Activated T-helper 1 cell treated with anti-CD3 and anti-CD28 coated beads, Interleukin-12 subunit alpha, Interleukin-12 subunit beta, Interleukin-2, Interleukin-4 antibody, amounts not matched to agents 30 ng/mL and 10 ng/mL and 1 ng/mL, durations not matched to agents 14 hours and 24 hours and 36 hours (primary cell): ENCODE data around the gene FAM81A. TPM values are rescaled to one million over a fixed set of nuclear protein-coding genes. Genes with fewer than 3 reads are reported as not detected.

ENCODE experiments used
- DNase-seq: peaks from one replicate; pipeline ENCODE4 v3.0.0; 2021; ENCODE audit warnings: low spot score
- H3K27ac Mint-ChIP-seq: one replicate; pipeline ENCODE4 v1.8.0; 2021; ENCODE audit warnings: mild to moderate bottlenecking, mixed read lengths
- H3K27me3 Mint-ChIP-seq: one replicate; pipeline ENCODE4 v1.8.0; 2022; ENCODE audit warnings: mild to moderate bottlenecking, moderate library complexity, mixed read lengths; ENCODE audit not compliant: insufficient read depth
- H3K36me3 Mint-ChIP-seq: one replicate; pipeline ENCODE4 v1.8.0; 2021; ENCODE audit warnings: low read depth, mixed read lengths
- H3K4me1 Mint-ChIP-seq: one replicate; pipeline ENCODE4 v1.8.0; 2021; ENCODE audit warnings: low read depth, mixed read lengths
- H3K4me3 Mint-ChIP-seq: one replicate; pipeline ENCODE4 v1.8.0; 2021; ENCODE audit warnings: mild to moderate bottlenecking, moderate library complexity, mixed read lengths
- H3K9me3 Mint-ChIP-seq: one replicate; pipeline ENCODE4 v1.8.0; 2021; ENCODE audit warnings: mixed read lengths
- intact Hi-C: fragments of 100-400 bp; cut with micrococcal nuclease; formaldehyde crosslinking; loops from one replicate; pipeline ENCODE4 v1.15.1; 2024
- total RNA-seq: library from RNA; stranded (reverse); gene quantifications from 2 replicates; pipeline ENCODE4 v1.2.3, GENCODE V29; 2022

Gene FAM81A
- total RNA-seq, 1 donor from 2014 or later: 0.60 TPM

DNA sequence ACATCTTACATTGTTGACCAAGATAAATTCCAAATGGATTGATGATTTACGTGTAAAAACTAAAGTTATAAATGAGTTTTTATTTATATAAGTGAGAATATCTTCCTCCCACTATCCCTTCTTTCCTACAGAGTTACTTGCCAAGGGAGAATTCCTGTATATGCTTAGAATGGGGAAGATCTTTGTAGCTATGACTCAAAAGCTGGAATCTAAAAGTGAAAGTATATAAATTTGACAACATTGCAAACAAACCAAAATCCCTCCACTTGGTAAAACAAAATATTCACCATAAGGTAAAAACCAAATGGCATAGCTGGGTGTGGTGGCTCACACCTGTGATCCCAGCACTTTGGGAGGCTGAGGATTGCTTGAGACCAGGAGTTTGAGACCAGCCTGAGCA lies 120.9 kb downstream of the FAM81A start:
- no peak overlapping the region for H3K4me3 Mint-ChIP-seq
- DNase-seq: no peak
- H3K27me3 Mint-ChIP-seq: peaks cover 3% of the 10 kb centered on the region
- intact Hi-C loops: no loop called here
- no peaks in the 10 kb centered on the region for H3K9me3 Mint-ChIP-seq
- H3K36me3 Mint-ChIP-seq: no peaks in the 10 kb centered on the region
- H3K4me1 Mint-ChIP-seq: no peaks in the 10 kb centered on the region
- H3K27ac Mint-ChIP-seq: no peak overlapping the region

GRCh38 chr15:59561547-59561946 lies 123.6 kb downstream of the FAM81A start:
- H3K27me3 Mint-ChIP-seq: peaks cover 2% of the 10 kb centered on the region
- DNase-seq: no peak
- no peaks in the 10 kb centered on the region for H3K4me1 Mint-ChIP-seq
- H3K27ac Mint-ChIP-seq: no peak overlapping the region
- H3K4me3 Mint-ChIP-seq: no peak overlapping the region
- intact Hi-C loops: no loop called here
- H3K36me3 Mint-ChIP-seq: no peaks in the 10 kb centered on the region
- H3K9me3 Mint-ChIP-seq: no peaks in the 10 kb centered on the region

- intact Hi-C loops: no loop called here
- H3K27me3 Mint-ChIP-seq: peaks cover 2% of the 10 kb centered on the region
Observed at GRCh38 chr15:59562448-59563186, 124.6 kb downstream of the FAM81A start.

GRCh38 chr15:59565299-59565698 lies 127.3 kb downstream of the FAM81A start:
- H3K36me3 Mint-ChIP-seq: no peaks in the 10 kb centered on the region
- H3K27me3 Mint-ChIP-seq: peaks cover 2% of the 10 kb centered on the region
- DNase-seq: no peak
- intact Hi-C loops: no loop called here
- H3K27ac Mint-ChIP-seq: no peak overlapping the region
- no peak overlapping the region for H3K4me3 Mint-ChIP-seq
- H3K4me1 Mint-ChIP-seq: no peaks in the 10 kb centered on the region
- H3K9me3 Mint-ChIP-seq: no peaks in the 10 kb centered on the region

More at GRCh38 chr15:59562448-59563186, 124.6 kb downstream of the FAM81A start:
- Mint-ChIP-seq H3K36me3 (no peaks in the 10 kb centered on the region), H3K4me3 (no peak overlapping the region), H3K9me3 (no peaks in the 10 kb centered on the region), H3K4me1 (no peaks in the 10 kb centered on the region), H3K27ac (no peak overlapping the region)
- DNase-seq: no peak

- no peak overlapping the region for H3K4me3 Mint-ChIP-seq
- DNase-seq: no peak
- intact Hi-C loops: no loop called here
- H3K27ac Mint-ChIP-seq: no peak overlapping the region
- H3K4me1 Mint-ChIP-seq: no peaks in the 10 kb centered on the region
- peaks cover 6% of the 10 kb centered on the region for H3K27me3 Mint-ChIP-seq
- H3K9me3 Mint-ChIP-seq: no peaks in the 10 kb centered on the region
- no peaks in the 10 kb centered on the region for H3K36me3 Mint-ChIP-seq
Observed at GRCh38 chr15:59567324-59567723, 129.3 kb downstream of the FAM81A start.

DNA sequence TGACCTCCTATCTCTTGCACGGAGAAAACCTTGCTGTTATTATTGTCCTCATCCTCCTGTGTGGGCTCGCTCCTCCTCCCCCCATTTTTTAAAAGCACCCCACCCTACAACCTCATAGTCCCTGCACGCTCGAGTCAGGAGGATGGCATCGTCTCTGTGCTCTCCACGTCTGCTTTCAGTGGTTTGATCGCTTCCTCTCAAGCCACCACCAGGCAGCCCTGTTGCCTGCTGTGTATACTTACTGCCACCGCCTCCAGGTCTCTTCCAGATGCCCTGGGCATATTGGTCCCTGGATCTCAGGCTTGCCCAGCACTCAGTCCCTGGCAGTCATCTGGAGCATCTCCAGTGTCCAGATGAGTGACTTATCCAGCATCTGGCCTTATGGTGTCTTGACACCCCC lies 131.5 kb downstream of the FAM81A start:
- no peak overlapping the region for H3K27ac Mint-ChIP-seq
- DNase-seq: no peak
- H3K4me3 Mint-ChIP-seq: no peak overlapping the region
- H3K4me1 Mint-ChIP-seq: no peaks in the 10 kb centered on the region
- H3K9me3 Mint-ChIP-seq: no peaks in the 10 kb centered on the region
- peaks cover 6% of the 10 kb centered on the region for H3K27me3 Mint-ChIP-seq
- intact Hi-C loops: no loop called here
- H3K36me3 Mint-ChIP-seq: no peaks in the 10 kb centered on the region

GRCh38 chr15:59570315-59570714 lies 132.3 kb downstream of the FAM81A start:
- Mint-ChIP-seq H3K9me3 (no peaks in the 10 kb centered on the region), H3K4me3 (no peak overlapping the region), H3K27me3 (peaks cover 8% of the 10 kb centered on the region), H3K27ac (no peak overlapping the region), H3K36me3 (no peaks in the 10 kb centered on the region), H3K4me1 (no peaks in the 10 kb centered on the region)
- intact Hi-C loops: no loop called here
- DNase-seq: no peak

- no peaks in the 10 kb centered on the region for H3K9me3 Mint-ChIP-seq
- H3K4me1 Mint-ChIP-seq: no peaks in the 10 kb centered on the region
- H3K27me3 Mint-ChIP-seq: peaks cover 7% of the 10 kb centered on the region
- no peak overlapping the region for H3K27ac Mint-ChIP-seq
- H3K36me3 Mint-ChIP-seq: no peaks in the 10 kb centered on the region
- no peak overlapping the region for H3K4me3 Mint-ChIP-seq
- intact Hi-C loops: no loop called here
- no peak for DNase-seq
Observed at GRCh38 chr15:59571606-59572005, 133.6 kb downstream of the FAM81A start.

Other genes with a start within 250 kb of the FAM81A start
- not detected in 2 replicates for gene LDHAL6B, start 231.3 kb upstream of the FAM81A start, total RNA-seq
- gene MYO1E, start 65.3 kb upstream of the FAM81A start, total RNA-seq: 33.3 and 33.6 TPM in 2 replicates
- not detected in 2 replicates for gene GCNT3, start 173.6 kb downstream of the FAM81A start, total RNA-seq
- gene GTF2A2, start 219.3 kb downstream of the FAM81A start, total RNA-seq: 189 and 197 TPM in 2 replicates